SH-SY5Y (cell line): Measurements from ENCODE around the gene ATP10B.

Experiments used
- GATA2 ChIP-seq: IDR thresholded peaks from 2 replicates; pipeline ENCODE4 v1.6.1; 2011; ENCODE audit warnings: mild to moderate bottlenecking, low read depth, low read length
- GATA3 ChIP-seq: IDR thresholded peaks from 2 replicates; pipeline ENCODE4 v1.6.1; 2011; ENCODE audit warnings: low read depth, mild to moderate bottlenecking, low read length, moderate library complexity

DNA sequence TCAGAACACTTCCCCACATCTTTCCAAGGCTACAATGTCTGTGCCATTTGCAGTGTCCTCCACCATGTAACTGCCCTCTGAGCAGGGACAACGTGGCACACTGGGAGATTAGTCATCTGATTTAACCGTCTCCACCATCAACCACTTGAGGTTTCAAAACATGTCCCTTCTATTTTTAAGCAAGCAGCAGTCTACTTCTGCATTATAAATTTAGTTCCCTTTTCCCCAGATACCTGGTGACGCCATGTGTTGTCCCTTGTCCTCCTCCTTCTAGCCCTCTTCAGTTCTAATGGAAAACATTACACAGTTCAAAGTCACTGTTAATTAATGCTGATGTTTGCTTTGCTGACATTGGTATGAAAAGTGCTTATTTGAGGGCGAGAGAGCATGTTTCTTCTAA is 52.8 kb downstream of the ATP10B start:
- no peak for TF ChIP-seq GATA3
- TF ChIP-seq GATA2: no peak
